ENCODE results near the gene DPP10. TPM values are rescaled to one million over a fixed set of nuclear protein-coding genes. Genes with fewer than 3 reads are reported as not detected.

DPP10 gene
- total RNA-seq, 1 experiment from 2014 or later = not detected

DNA sequence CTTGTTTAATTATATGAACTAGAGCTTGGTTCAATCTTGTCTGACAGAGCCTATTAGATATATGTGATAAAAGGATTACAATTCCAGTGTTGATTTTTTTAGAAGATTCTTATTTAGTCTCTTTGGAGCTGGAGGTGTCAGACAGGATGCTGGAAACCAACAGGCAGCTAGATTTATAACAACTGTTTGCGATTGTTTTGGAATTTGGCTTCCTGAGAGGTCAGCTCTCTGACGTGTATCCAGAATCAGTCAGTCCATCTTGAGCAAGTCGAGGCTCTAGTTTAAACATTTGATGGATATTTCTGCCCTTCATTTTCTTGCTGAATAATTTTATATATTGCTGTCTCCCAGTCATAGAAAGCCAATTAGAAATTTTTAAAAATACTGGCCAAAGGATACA is 1062.9 kb downstream of the DPP10 start:
- DNase-seq = no peak
- TF ChIP-seq, protein P1, sequence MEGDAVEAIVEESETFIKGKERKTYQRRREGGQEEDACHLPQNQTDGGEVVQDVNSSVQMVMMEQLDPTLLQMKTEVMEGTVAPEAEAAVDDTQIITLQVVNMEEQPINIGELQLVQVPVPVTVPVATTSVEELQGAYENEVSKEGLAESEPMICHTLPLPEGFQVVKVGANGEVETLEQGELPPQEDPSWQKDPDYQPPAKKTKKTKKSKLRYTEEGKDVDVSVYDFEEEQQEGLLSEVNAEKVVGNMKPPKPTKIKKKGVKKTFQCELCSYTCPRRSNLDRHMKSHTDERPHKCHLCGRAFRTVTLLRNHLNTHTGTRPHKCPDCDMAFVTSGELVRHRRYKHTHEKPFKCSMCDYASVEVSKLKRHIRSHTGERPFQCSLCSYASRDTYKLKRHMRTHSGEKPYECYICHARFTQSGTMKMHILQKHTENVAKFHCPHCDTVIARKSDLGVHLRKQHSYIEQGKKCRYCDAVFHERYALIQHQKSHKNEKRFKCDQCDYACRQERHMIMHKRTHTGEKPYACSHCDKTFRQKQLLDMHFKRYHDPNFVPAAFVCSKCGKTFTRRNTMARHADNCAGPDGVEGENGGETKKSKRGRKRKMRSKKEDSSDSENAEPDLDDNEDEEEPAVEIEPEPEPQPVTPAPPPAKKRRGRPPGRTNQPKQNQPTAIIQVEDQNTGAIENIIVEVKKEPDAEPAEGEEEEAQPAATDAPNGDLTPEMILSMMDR (IDR thresholded peaks at IDR 0.05; ENCODE audit: unreplicated experiment) = no peak
- intact Hi-C loops (cut with micrococcal nuclease; ENCODE audit: unreplicated experiment) = no loop called here
- H3K36me3 Mint-ChIP-seq (ENCODE audit: insufficient read depth, unreplicated experiment) = no peaks in the 10 kb centered on the region
- H3K27me3 Mint-ChIP-seq (ENCODE audit: unreplicated experiment) = no peaks in the 10 kb centered on the region
- no TSS peak for BruUV-seq (replicated peaks)
- CTCF ChIA-PET = no interaction called here
- no peak overlapping the region for H3K4me3 Mint-ChIP-seq (ENCODE audit: low read depth, unreplicated experiment)
- H3K9me3 Mint-ChIP-seq (ENCODE audit: low read depth, unreplicated experiment) = peaks cover 17% of the 10 kb centered on the region
- H3K27ac Mint-ChIP-seq (ENCODE audit: unreplicated experiment) = no peak overlapping the region
- no peaks in the 10 kb centered on the region for H3K4me1 Mint-ChIP-seq (ENCODE audit: low read depth, unreplicated experiment)

GRCh38 chr2:115520727-115521126 is 1078.3 kb downstream of the DPP10 start:
- intact Hi-C loops (cut with micrococcal nuclease; ENCODE audit: unreplicated experiment) = no loop called here
- no peaks in the 10 kb centered on the region for H3K27me3 Mint-ChIP-seq (ENCODE audit: unreplicated experiment)
- BruUV-seq (replicated peaks) = no TSS peak
- no peak overlapping the region for H3K27ac Mint-ChIP-seq (ENCODE audit: unreplicated experiment)
- no peaks in the 10 kb centered on the region for H3K36me3 Mint-ChIP-seq (ENCODE audit: insufficient read depth, unreplicated experiment)
- no peak for DNase-seq
- CTCF ChIA-PET = no interaction called here
- no peak overlapping the region for H3K4me3 Mint-ChIP-seq (ENCODE audit: low read depth, unreplicated experiment)
- no peaks in the 10 kb centered on the region for H3K4me1 Mint-ChIP-seq (ENCODE audit: low read depth, unreplicated experiment)
- TF ChIP-seq, protein P1 (IDR thresholded peaks at IDR 0.05; ENCODE audit: unreplicated experiment) = no peak
- peaks cover 13% of the 10 kb centered on the region for H3K9me3 Mint-ChIP-seq (ENCODE audit: low read depth, unreplicated experiment)

DNA sequence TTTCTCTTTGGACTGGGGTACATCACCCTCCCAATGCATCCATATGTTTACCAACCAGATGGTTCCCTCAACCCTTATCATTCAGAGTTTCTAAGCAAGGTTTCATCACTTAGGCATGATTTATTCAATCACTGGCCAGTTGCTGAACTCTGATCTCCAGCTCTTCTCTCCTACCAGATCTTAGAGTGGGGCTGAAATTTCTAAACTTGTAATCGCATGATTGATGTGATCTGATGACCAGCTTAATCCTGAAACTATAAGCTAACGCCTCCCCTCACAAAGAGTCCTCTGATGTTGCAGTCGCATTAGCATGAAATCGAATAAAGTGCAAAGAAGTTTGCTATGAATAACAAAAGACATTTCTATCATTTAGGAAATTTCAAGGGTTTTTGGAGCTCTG is 1082.0 kb downstream of the DPP10 start:
- TF ChIP-seq, protein P1 (IDR thresholded peaks at IDR 0.05; ENCODE audit: unreplicated experiment) = no peak
- Mint-ChIP-seq H3K27ac (ENCODE audit: unreplicated experiment) (no peak overlapping the region), H3K4me3 (ENCODE audit: low read depth, unreplicated experiment) (no peak overlapping the region), H3K36me3 (ENCODE audit: insufficient read depth, unreplicated experiment) (no peaks in the 10 kb centered on the region), H3K27me3 (ENCODE audit: unreplicated experiment) (no peaks in the 10 kb centered on the region), H3K4me1 (ENCODE audit: low read depth, unreplicated experiment) (no peaks in the 10 kb centered on the region), H3K9me3 (ENCODE audit: low read depth, unreplicated experiment) (peaks cover 13% of the 10 kb centered on the region)
- no TSS peak for BruUV-seq (replicated peaks)
- CTCF ChIA-PET = no interaction called here
- intact Hi-C loops (cut with micrococcal nuclease; ENCODE audit: unreplicated experiment) = no loop called here
- no peak for DNase-seq

DNA sequence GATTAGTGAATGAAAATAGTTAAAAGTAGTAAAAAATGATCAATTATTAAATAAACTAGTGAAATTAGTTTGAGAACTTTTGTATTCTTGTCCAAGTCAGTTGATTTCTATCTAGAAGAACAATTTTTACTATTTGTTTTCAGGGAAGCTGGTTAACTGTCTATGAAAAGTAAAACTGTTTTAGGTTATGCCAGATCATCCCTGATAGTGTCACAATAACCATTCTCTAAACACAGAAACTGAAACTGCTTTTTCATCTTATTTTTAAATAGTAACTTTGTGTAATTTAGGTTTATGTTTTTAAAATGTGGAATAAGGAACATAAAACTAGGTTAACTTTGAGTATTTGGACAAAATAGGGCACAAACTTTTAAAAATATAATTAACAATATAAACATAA is 1087.2 kb downstream of the DPP10 start:
- H3K4me1 Mint-ChIP-seq (ENCODE audit: low read depth, unreplicated experiment) = no peaks in the 10 kb centered on the region
- no peaks in the 10 kb centered on the region for H3K27me3 Mint-ChIP-seq (ENCODE audit: unreplicated experiment)
- H3K4me3 Mint-ChIP-seq (ENCODE audit: low read depth, unreplicated experiment) = no peak overlapping the region
- TF ChIP-seq, protein P1 (IDR thresholded peaks at IDR 0.05; ENCODE audit: unreplicated experiment) = no peak
- no peak for DNase-seq
- BruUV-seq (replicated peaks) = no TSS peak
- CTCF ChIA-PET = no interaction called here
- intact Hi-C loops (cut with micrococcal nuclease; ENCODE audit: unreplicated experiment) = no loop called here
- peaks cover 5% of the 10 kb centered on the region for H3K9me3 Mint-ChIP-seq (ENCODE audit: low read depth, unreplicated experiment)
- no peak overlapping the region for H3K27ac Mint-ChIP-seq (ENCODE audit: unreplicated experiment)
- no peaks in the 10 kb centered on the region for H3K36me3 Mint-ChIP-seq (ENCODE audit: insufficient read depth, unreplicated experiment)

- Mint-ChIP-seq H3K27ac (ENCODE audit: unreplicated experiment) (no peak overlapping the region), H3K27me3 (ENCODE audit: unreplicated experiment) (no peaks in the 10 kb centered on the region), H3K4me1 (ENCODE audit: low read depth, unreplicated experiment) (no peaks in the 10 kb centered on the region), H3K36me3 (ENCODE audit: insufficient read depth, unreplicated experiment) (no peaks in the 10 kb centered on the region), H3K9me3 (ENCODE audit: low read depth, unreplicated experiment) (peaks cover 3% of the 10 kb centered on the region), H3K4me3 (ENCODE audit: low read depth, unreplicated experiment) (no peak overlapping the region)
- CTCF ChIA-PET = no interaction called here
- no peak for DNase-seq
- intact Hi-C loops (cut with micrococcal nuclease; ENCODE audit: unreplicated experiment) = no loop called here
- TF ChIP-seq, protein P1 (IDR thresholded peaks at IDR 0.05; ENCODE audit: unreplicated experiment) = no peak
- no TSS peak for BruUV-seq (replicated peaks)
Measured at GRCh38 chr2:115533081-115533480, 1090.6 kb downstream of the DPP10 start.
